GM13976 (cell line): ENCODE measurements around the gene CEP162.
"Not testable (repeated sequence)": the region's sequence is repeated elsewhere in the genome, so short reads cannot be mapped to it uniquely, and the experiment has no call there.

Experiments
- DNase-seq: peaks from one replicate; pipeline ENCODE4 v3.0.0; 2012; ENCODE audit warnings: low spot score
- CTCF ChIP-seq: IDR thresholded peaks from 2 replicates; pipeline ENCODE4 v1.5.1; 2012; ENCODE audit warnings: borderline replicate concordance, mild to moderate bottlenecking; ENCODE audit not compliant: insufficient read depth; ENCODE audit errors: extremely low read depth, missing control alignments, control extremely low read depth
- in situ Hi-C: fragments of 300-500 bp; cut with MboI; formaldehyde crosslinking; loops from one replicate; pipeline ENCODE4 v1.12.0; 2022; ENCODE audit warnings: low sequenced_read_pairs, mixed read lengths, inconsistent platforms; ENCODE audit not compliant: unreplicated experiment

CEP162 gene

DNA sequence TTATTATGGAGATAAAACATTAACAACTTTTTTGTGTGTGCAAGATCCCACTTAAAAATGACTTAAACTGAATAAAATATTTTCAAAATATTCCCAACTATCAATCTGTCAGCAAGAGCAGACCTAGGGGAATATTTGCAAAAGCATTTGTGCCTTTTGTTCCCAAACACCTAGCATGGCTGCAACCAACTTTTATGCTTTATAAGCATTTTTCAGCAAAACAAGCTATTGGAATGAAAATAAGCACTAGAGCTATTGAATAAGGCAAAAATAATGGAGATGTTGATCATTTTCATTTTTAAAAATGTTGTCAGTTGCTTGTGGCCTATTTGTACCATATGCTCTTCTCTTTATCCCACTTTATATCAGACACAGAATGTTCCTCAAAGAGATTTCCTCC lies 28.2 kb upstream of the CEP162 start:
- in situ Hi-C loops, result no loop called here
- DNase-seq, result no peak
- TF ChIP-seq CTCF, result no peak

DNA sequence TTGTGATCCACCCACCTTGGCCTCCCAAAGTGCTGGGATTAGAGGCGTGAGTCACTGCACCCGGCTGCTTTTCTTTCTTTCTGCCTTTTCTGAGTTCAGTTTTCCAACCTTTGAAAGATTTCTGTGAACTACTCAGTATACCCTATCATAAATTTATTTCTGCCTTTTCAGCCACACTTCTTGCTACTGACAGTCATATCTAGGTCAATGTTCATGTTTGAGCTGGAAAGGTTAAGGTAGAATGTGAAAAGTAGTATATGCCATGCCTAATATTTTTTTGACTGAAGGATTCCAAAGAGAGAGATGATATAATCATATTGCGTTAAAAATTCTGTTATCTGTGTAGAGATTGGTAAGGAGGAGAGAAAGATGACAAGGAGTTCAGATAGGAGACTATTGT lies 25.9 kb upstream of the CEP162 start:
- DNase-seq, result no peak
- TF ChIP-seq CTCF, result no peak
- in situ Hi-C loops, result no loop called here

DNA sequence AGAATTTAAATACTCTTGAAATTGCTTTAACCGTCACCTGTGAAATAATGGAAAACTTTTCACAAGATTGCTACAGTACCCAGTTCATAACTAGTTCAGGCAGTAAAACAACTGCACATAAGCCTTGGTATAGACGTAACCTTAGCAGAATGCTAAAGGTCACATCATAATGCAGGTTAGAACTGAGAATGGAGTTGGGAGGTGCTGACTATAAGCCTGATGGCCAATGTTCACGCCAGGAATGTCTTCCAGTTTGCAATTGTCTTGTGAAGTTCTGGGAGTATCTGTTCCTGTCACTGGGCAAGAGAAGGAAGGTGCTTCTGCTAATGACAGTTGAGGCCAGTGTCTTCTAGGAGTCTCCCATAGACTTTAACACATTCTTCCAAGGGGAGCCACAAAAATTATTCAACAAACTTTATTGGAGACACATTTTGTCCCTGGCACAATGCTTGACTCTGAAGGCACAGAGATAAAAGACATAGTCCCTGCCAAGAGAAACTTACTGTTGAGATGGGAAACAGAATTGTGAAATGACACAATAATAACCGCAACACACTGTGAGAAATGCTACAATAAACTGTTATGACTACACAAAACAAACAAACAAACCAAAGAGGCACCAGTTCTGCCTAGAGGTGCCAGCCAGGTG lies 24.6 kb upstream of the CEP162 start:
- in situ Hi-C loops, result no loop called here
- no peak for DNase-seq
- TF ChIP-seq CTCF, result no peak

DNA sequence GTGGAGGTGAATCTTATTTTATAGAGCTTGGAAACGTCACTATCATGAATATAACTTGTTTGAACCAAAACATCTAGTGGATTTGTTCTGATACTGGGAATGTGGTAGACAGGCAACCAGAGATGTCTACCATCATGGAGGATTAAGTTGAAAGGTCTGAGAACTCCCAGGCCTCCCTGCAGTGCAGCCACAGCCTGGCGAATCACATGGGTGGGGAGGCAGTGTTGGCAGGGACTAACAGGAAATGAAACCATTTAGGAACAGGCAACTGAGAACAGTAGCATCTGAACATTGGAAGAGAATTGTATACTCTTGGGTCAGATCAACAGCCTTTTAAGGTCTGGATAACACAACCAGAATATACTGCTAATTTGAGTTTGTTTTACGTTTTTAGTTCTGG lies 22.3 kb upstream of the CEP162 start:
- no peak for DNase-seq
- in situ Hi-C loops, result loop anchor here (25.0 kb wide), 1 partner anchor 637 kb away; no protein-coding TSS in a partner anchor
- TF ChIP-seq CTCF, result no peak

- DNase-seq, result not testable (repeated sequence)
- in situ Hi-C loops, result loop anchor here (25.0 kb wide), 1 partner anchor 632 kb away; no protein-coding TSS in a partner anchor
Measured at GRCh38 chr6:84244416-84245081, 17.1 kb upstream of the CEP162 start.

DNA sequence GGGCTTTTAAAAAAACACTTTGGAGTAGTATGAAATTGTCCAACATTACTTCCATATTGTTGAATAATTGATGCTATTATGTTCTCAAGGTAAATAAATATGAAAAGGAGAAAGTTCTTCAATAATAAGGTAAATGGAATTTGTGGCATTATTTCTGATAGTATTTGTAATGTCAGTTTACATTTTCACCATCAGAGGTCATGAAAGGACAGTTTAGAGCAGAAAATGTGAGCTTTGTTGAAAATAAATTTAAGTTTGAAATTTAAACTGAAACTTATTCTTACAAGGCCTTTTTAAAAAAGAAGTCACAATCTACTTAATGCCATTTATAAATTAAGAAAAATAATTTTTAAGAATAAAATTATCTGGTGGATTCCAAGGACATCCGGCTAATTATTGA lies 15.8 kb upstream of the CEP162 start:
- in situ Hi-C loops, result loop anchor here (25.0 kb wide), 1 partner anchor 631 kb away; no protein-coding TSS in a partner anchor
- no peak for DNase-seq
- TF ChIP-seq CTCF, result no peak

DNA sequence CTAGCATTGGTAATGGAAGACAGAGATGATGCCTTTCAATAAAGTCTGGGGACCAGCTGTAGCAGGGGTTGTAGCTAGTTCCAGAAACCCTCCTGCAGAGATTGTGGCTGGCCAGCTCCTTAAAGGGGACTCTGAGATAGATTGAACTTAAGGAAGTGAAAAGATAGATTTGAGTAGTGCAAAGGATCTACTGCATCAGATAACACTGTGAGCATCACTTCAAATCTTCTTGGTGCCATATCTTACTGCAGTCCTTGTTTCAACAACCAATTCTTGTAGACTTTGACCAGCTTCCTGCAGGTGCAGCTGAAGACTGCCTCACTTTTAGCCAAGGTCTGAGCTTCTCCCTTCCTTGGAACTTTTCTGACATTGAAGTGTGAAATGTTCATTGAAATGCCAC lies 14.8 kb upstream of the CEP162 start:
- in situ Hi-C loops, result loop anchor here (25.0 kb wide), 1 partner anchor 630 kb away; no protein-coding TSS in a partner anchor
- no peak for DNase-seq
- no peak for TF ChIP-seq CTCF
